Fibroblast of skin of back (primary cell): ENCODE results near the gene PTCH1. TPM values are rescaled to one million over a fixed set of nuclear protein-coding genes. Genes with fewer than 3 reads are reported as not detected.
A peak's percentile ranks its signal among the peaks of the same experiment; 100 is the strongest.

Source experiments
- DNase-seq: peaks from one replicate; pipeline ENCODE4 v3.0.0-alpha.2; 2013
- polyA plus RNA-seq, 2 experiments: library from polyadenylated mRNA; unstranded; fragments of 120-200 nt; gene quantifications; one replicate each; pipeline ENCODE4 v1.2.1, GENCODE V29; 2013; ENCODE audit not compliant: insufficient read length in 2 of 2

PTCH1 gene
- polyA plus RNA-seq (2013, experiment 1 of 2; ENCODE audit: insufficient read length) = 4.9 TPM
- 4.2 TPM for polyA plus RNA-seq (2013, experiment 2 of 2; ENCODE audit: insufficient read length)

DNA sequence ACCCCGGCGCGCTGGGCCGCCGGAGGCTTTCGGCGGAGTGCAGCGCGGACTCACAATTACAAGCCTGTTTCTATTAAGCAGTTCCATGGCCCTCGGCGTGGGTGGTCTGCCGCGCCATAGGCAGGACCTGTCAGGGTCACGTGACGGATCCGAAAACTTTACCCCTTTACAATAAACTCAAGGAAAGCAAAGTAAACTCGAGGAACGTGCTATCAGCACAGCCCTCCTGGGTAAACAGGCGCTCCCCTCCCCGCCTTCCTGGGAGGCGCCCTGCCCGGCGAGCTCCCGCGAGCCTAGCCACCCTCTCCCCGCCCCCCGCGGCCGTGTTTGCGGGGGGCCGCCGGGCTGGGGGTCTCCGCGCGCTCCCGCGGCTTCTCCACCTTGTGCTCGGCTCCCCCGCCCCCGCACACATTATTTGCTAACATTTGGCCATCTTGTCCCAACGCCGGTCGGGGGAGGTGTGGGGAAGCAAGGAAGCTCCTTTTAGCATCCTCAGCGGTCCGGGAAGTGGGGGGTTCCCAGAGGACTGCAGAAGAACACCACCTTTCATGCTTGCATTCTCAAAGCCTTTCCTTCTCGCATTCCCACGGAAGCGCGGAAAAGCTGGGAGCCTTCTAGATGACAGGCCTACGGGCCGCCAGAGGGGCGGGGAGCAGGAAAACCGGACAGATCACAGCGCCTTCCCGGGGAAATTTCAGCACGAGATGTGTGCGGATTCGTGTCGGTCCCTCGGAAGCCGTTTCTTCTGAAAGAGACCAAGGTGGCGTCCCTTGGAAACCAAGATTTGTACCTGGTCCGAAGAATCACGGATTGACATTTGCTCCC lies at the start of gene PTCH1:
PTCH1 (minus strand) TSS at position 238 of the 825 bp plus-strand sequence.
- DNase-seq = peak; percentile 56

DNA sequence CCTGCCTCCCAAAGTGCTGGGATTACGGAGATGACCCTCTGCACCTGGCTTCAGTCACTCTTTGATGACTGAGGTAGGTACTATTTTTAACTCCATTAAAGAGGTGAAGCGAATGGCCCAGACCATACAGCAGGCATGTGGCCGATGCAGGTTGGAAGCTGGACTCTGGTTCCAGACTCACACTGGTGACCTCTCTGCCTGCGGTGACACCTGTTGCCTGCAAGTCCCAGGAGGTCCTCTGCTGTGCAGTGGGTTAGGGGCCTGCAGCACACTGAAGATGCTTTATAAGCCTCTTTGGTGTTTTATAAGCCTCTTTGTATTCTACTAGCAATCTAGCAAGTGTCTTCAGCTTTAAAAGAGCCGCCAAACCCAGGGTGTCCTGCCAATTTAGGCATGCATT lies 49.2 kb upstream of the PTCH1 start:
- DNase-seq = no peak

- DNase-seq = no peak
Observed at GRCh38 chr9:95561913-95562312, 45.1 kb upstream of the PTCH1 start.

- DNase-seq = no peak
Observed at GRCh38 chr9:95557142-95557541, 40.4 kb upstream of the PTCH1 start.

- no peak for DNase-seq
Observed at GRCh38 chr9:95556521-95556920, 39.8 kb upstream of the PTCH1 start.

GRCh38 chr9:95552814-95553546 lies 36.2 kb upstream of the PTCH1 start:
- DNase-seq = no peak

DNA sequence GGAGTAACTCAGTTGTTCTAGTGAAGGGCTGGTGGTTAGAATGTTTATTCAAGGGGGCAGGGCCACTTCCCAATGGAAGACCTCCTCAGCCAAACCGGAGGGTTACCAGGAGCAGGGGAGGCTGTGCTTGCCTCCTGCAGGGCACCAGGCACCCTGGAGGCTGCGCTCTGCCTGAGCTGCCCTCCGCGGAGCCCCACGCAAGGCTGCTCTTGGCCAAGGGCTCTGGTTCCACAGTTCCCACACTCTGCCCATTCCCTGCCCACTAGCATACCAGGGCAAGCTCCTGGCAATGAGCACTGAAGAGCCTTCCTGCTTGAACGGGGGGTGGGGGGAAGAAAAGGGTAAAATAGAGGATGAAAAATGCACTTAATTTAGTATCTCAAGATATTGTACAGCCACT lies 35.5 kb upstream of the PTCH1 start:
- no peak for DNase-seq

DNA sequence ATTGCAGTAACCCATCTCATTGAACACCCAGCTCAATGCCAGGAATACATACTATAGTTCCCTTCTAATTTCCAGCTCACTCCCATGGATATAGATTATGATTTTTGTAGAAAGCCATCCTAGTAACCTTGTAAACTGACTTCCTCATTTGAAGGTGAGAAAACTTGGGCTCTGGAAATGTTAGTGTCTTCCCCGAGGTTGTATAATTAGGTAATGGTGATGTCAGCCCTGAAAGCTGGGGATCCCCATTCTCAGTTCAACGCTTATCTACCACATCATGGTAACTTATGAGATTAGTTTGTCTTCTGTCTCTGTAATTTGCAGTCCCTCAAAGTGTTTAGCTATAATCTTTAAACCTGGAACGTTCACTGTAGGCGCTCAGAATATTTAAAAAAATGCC lies 34.6 kb upstream of the PTCH1 start:
- no peak for DNase-seq

DNA sequence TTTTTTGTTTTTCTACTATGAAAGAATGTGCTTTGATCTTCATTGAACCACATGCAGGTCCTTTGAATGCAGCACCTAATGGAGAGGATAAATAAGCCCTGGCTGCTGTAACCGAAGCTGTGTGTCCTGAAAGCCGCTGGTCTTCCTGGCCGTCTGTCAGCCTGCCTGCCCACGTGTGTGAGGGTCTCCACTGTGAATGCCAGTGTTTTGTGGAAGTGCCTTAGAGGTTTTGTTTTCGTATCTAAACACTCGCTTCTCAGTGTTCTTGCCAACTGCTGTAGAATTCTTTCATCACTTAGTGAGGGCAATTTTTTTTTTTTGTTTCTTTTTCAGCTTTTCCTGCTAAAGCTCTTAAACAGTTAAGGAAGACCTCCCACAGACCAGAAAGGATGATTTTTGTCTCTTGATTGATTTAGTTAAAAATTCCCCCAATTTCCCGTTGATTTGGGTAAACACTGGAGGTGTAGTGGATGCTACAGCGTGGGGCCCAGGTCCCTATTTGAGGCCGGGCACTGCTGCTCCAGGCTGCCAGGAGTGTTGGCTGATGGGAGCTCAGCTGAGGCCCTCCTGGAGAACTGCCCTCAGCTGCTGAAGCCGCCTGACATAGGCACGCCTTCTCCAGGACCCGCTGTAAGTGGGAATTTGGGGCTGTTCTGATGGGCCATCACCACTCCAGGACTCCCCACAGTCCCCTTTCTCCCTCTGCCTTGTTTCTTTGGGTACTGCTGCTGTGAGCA lies 29.2 kb upstream of the PTCH1 start:
- no peak for DNase-seq

DNA sequence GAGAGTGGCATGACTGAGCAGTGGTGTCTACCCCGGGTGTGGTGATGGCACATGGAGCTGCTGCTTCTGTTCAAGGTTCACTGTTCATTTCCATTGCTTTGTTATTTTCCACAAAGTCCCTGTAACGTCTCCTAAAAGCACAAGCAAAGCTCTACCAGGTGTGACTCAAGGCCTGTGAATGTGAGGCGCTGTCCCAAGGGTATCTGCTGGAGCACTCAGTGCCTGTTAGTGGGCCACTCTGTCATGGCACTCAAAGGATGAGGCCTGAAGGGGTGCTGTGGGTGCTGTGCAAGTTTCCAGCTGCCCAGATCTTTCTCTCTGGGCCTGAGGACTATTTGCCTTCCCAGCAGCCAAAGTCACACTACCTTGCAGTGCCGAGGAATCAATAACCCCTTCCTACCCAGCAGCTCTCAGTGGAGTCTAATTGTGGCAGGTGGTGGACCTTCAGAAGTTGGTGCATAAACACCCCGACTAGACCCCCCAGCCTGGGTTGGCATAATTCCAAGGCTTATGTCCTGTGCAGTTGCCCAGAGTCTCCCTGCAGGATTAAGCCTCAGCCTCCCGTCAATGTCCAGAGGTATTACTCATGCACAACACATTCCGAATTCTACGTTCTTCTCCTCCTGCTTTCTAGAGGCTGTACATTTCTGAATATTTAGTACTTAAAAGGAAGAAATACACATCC lies 17.4 kb upstream of the PTCH1 start:
- DNase-seq = peak; percentile 6

DNA sequence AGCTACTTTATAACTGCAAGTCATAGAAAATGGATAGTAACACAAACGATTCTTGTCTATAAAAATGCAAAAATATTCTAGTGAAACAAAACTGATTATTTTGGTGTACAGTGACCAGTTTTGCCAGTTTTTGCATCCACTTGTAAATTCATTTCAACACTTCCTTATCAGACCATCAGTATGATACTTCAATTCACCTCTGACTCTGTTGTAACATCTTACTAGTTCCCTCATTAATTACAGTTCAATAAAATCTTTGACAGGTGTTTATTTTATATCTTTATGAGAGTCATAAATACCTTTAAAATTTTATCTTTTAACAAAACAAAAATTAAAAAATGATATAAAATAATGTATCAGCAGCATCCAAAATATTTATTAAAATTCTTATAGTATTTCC lies 13.1 kb upstream of the PTCH1 start:
- no peak for DNase-seq

DNA sequence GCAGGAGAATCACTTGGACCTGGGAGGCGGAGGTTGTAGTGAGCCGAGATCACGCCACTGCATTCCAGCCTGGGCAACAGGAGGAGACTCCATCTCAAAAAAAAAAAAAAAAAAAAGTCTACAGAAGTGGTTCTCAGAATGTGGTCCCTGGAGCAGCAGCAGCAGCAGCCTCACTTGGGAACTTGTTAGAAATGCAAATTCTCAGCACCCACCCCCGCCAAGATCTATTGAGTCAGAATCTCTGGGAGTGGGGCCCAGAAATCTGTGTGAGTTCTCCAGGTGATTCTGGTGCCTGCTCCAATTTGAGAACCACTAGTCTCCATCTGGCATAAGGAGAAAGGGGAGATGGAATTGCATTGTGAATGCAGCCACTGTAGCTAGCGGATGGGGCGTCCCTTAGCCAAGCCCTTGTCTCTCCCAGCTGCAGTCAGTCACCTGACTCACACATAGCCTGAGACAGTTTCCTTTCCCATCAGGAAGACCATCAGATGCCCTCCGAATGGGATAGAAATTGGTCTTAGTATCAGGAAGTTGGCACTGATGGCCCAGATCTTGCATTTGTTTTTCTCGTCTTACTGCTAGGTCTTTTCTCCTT lies 12.2 kb upstream of the PTCH1 start:
- no peak for DNase-seq

DNA sequence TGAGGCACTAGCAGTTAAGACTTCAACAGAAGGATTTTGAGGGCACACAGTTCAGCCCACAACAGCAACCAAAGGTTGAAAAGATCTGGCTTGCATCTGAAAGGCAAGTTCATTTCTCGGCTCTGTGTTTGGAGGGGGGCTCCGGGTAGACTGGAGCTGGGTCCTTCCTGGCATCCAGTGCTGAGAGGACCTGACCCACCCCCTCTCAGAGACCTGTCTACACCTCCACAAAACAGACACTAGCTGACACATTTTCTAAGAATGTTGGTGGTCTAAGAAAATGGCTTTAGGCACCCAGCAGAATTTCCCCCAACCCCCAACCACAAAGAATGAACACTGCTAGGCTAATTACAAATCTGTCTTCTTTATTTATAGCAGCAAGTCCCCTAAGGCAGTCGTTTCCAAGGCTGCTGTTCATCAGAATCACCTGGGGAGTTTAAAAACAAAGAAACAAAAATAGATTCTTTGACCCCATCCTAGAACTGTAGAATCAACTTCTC lies 6.2 kb upstream of the PTCH1 start:
- DNase-seq = no peak

DNA sequence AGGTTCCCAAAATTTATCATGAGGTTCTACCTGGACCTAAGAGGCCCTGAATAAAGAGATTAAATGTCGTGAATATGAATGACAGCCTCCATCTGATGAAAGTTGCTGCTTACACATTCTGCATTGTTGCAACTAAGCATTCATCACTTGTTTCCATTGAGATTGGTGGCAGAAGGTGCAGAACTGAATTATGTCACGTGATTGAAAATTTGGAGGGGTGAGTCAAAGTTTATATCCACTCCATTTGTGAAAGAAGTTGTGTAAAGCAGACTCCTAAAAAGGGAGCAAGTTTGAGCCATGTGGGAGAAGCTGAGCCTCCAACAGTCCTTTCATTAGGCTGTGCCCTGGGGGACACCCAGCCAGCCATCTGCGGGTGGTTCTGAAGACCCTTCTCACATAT lies 4.9 kb upstream of the PTCH1 start:
- no peak for DNase-seq

DNA sequence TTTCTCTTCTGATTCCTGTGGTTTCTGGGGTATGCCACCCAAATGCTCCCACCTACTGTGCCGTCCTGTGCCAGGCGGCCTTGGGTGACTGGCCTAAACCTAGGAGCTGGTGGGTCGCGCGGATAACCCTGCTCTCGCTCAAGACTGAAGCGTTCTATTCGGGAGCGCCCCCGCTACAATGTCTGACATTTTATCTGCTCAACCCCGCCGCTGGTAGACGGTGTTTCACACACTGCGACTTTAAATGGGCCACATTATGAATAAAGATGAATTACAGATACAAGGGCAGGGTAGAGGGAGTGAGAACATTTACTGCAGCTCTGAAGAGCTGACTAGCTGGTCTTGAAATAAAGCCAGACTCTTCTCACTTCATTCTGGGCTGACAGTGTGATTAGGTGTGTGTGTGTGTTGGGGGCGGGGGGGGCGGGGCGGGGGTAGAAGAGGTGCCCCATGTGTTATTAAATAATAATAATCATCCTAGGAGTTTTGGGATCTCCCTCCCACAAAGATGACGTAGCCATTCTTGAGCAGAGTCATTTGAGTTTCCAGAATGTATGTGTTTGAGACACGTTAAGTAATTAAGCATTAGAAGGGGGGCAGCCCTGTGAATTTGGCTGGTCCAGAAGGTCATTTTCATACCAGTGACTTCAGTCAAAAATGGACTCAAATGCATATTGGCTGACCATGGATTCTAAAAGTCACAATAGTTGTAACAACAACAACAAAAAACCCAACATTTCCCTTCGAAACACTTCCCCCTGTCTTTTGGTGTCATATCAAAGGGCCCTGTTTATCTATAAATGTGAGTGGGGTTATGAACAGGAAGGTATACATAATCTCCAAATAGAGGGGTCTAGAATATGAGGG lies 1.0 kb upstream of the PTCH1 start:
- no peak for DNase-seq

DNA sequence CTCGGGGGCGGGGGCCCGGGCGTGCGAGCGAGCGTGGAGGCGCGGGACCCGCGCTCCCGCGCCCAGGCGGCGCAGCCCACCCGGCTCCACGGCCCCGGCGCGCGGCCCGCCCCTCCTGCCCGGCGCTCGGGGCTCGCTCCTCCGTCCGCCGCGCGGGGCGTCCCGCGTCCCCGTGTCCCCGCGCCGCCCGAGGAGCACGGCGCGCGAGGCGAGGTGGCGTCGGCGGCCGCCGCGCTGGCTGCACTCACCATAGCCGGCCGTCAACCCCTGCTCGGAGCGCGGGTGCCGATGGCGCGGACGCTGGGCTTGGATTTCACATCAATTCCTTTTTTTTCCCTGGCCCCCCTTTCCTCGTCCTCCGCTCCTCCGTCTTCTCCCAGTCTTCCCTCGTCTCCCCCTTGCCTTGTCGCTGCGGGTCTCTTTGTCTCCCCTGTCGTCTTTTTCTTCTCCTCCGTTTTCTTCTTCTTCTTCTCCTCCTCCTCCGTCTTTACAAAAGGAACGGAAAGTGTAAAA lies 494 bp downstream of the PTCH1 start:
- DNase-seq = peak; percentile 19

DNA sequence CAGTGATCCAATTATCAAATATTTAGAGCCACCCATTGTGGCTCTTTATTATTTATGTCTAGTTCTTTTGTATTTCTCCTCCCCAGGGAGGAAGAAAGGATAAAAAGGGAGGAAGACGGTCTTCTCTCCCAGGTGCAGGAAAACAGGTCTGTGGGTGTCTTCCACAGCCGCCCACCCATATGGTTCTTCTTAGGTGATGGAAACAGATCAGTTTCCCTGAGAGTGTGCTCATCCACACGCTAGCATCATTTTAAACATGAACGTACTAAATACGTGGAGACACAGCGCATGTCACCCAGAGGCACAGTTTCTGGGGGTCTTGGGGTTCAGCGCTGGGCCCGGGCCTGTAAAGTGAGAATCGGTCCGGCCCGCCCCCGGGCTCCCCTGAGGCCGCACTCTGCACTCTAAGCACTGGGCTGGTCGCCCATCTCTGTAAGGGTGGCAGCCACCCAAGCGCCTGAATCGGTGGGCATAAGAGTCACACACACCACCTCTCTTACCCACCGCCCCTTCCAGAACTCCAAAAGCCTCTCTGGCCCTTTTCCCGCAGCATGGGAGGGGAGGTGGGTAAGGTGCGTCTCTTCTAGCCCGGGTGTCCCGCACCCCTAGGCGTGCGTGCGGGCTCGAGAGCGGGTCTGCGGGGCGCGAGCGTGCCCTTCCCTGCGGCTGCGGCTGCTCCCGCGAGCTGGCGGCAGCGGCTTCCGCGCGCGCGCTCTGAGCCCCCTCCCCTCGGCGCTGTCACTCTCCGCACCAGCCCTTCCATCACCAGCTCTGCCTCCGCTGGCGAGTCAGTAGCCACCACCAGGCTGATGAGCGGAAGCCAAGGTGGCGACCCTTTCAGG lies 1.3 kb downstream of the PTCH1 start:
- DNase-seq = no peak

DNA sequence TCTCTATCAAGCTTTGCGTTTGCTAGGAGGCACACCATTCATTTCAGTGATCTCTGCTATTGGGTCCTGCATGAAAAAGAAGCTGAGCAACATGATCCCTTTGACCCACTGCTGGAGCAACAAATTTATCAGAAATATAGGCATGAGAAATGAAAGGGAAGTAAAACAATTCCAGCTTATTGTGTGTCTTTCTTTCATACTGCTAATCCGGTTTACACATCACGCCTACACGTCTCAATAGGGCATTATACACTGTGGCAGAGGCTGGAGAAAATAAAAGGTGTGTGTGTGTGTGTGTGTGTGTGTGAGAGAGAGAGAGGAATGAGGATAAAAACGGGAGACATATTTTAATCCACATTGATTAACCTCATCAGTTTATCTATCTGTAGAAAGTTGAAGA lies 2.4 kb downstream of the PTCH1 start:
- no peak for DNase-seq

DNA sequence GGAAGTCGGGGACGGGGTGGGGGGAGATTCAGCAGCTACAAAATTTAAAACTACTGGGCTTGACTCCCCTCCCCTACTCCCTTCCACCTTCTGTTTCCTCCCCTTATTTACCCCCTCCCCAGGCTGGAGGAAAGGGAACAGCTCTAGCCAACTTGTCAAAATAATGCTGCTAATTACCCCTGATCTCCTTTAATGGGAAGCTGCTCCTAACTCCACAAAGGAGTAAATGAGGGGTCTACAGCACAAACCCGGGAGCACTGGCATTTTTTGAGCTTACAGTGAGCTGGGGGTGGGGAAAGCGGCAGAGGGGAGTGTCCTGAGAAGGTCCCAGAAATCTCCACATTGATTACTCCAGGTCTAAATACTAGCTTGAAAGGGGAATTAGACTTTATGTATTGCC lies 3.1 kb downstream of the PTCH1 start:
- no peak for DNase-seq

- no peak for DNase-seq
Observed at GRCh38 chr9:95512709-95513095, 4.1 kb downstream of the PTCH1 start.
